ENCODE results near the gene IARS2.
A peak's percentile ranks its signal among the peaks of the same experiment; 100 is the strongest.
"Not testable (repeated sequence)": the region's sequence is repeated elsewhere in the genome, so short reads cannot be mapped to it uniquely, and the experiment has no call there.

The IARS2 gene

GRCh38 chr1:220094016-220094911, at the start of gene IARS2:
IARS2 (plus strand) TSS chr1:220094132; CDS start chr1:220094217, 85 bp downstream.
- peak; percentile 46 for DNase-seq

DNA sequence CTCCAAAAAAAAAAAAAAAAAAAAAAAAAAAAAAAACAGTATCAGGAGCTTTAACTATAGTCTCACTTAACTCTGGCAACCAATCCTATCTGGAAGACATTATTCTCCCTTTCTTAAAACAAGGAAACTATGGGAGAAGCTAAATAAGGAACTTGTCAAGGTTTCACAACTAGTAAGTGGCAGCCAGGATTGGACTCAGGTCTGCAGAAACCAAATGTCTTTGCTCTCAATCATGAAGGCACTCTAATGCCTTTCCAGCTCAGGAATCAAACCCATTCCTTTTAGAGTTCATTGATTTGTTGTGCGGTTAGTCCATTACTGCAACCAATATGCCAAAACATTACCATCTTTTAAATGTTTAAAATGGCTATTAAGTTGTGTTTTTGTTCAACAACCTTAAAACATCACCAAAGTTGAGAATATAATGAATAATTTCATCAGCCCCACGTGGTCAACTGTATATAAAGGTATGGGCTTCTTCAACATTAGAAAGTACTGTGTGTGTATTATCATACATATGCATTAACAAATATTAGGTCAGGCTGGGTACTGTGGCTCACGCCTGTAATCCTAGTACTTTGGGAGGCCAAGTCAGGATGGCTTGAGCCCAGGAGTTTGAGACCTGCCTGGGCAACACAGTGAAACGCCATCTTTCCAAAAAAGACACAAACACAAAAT, 49.1 kb upstream of the IARS2 start:
- DNase-seq: no peak

GRCh38 chr1:220045356-220046051, 48.4 kb upstream of the IARS2 start:
- no peak for DNase-seq

DNA sequence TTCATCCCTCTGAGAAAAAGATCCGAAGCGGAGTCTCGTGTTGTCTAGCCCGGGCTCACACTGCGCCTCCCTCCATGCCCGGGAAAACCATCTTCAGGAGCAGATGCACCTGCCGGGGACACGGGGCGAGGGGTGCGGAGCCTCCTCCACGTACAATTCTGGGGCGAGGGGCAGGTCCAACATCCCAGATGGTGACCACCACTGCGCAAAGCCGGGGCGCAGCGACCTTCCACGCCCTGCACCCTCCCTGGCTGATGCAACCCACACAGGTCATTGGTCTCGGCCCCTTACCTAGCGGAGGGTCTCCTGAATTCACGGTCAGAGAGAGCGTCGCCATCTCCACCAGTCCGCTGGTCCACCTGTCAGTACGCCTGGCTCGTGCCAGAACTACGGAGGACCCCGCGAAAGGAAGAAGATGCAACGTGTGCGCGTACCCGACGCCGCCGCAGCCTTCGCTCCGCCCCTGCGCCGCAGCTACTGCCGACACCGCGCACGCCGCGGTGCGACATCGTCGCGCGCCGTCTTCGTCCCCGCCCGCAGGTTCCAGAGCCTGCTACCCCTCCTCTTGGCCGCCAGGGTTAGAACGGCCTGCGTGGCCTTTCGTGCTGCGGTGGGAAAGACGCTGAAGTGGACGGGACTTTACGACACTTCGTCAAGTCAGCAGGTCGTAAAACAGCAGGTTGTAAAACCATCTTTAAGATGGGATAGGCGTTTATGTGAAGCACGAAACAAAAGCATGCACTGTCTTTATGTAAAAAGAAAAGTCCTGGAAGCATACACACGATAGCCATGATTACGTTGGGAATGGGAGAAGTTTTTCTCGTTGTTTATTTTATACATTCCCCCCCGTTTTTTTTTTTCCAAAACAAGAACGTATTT, 47.6 kb upstream of the IARS2 start, which contains the start of gene EPRS1:
Gene EPRS1, minus strand, starts transcription at position 454 of the 879 bp plus-strand sequence. Its CDS starts 117 bp downstream, at position 337.
- DNase-seq: peak; percentile 93

DNA sequence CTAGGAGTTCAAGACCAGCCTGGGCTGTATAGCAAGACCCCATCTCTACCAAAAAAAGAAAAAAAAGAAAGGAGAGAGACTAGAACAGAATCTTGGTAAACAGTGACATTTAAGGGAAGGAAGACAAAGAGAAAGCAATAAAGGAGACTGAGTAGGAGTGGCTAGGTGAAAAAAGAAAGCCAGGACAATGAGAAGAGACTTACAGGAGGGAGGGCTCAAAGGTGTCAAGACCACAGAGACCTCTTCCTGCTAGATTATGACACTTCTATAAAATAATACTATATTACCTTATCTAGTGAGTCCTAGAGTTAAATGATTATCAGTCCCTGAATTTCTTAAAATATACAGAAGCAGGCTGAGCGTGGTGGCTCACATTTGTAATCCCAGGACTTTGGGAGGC, 37.6 kb upstream of the IARS2 start:
- no peak for DNase-seq

DNA sequence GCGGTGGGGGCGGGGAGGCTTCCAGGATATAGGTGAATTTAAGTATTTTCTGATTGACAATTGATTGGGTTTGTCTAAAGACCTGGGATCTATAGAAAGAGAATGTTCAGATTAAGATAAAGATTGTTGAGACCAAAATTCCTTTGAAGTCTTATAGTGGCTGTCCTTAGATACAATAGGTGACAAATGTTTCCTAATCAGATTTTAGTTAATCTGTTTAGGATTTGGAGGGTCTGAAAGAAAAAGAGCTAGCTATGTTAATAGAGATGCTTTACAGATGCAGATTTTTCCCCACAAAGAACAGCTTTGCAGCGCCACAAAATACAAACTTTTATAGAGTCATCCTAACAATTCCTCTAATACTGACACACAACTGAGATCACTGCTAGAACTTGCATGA, 33.1 kb upstream of the IARS2 start:
- no peak for DNase-seq

GRCh38 chr1:220062629-220063028, 31.3 kb upstream of the IARS2 start:
- no peak for DNase-seq

GRCh38 chr1:220067269-220068204, 26.4 kb upstream of the IARS2 start:
- no peak for DNase-seq

DNA sequence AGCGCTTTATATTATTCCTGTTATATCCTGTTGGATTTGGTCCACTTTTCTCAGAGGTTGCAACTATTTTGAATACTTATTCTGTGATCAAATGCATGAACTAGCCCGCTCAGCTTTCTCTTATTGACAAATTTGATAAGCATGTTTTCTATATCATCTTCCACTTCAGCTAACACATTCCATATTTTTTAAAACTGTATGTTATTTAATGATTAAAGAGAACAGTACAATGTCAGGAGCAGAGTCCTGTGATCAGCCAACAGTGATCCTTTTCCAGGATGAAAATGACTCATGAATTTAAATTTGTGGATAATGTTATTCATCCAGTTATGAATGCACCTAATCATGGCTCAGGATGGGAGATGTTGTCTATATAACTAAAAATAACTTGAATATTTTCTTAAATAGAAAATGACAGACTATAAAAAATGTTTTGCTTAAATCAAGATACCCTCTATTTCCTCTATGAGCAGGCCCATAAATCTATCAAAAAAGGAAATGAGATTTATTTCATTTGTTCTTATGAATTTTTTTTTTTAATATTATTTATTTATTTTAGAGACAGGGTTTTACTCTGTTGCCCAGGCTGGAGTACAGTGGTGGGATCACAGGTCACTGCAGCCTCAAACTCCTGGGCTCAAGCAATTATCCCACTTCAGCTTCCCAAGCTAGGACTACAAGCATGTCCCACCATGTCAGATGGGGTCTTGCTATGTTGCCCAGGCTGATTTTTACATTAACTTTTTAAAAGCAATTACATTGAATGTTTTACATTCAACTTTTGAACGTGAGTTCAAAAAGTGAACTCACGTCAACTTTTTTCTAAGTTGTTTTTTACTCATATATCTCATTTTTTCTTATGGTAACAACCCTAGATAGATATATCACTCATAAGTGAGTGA, 16.8 kb upstream of the IARS2 start:
- DNase-seq: no peak

DNA sequence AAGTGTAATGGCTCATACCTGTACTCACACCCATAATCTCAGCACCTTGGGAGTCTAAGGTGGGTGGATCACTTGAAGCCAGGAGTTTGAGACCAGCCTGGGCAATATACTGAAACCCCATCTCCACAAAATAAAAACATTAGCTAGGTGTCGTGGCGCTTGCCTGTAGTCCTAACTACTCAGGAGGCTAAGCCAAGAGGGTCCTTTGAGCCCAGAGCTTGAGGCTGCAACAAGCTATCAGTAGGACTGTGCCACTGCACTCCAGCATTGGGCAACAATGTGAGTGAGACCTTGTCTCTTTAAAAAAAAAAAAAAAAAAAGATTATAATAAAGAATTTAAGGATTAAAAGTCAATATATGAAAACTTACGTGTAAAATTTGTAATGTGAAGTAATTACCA, 16.0 kb upstream of the IARS2 start:
- no peak for DNase-seq

DNA sequence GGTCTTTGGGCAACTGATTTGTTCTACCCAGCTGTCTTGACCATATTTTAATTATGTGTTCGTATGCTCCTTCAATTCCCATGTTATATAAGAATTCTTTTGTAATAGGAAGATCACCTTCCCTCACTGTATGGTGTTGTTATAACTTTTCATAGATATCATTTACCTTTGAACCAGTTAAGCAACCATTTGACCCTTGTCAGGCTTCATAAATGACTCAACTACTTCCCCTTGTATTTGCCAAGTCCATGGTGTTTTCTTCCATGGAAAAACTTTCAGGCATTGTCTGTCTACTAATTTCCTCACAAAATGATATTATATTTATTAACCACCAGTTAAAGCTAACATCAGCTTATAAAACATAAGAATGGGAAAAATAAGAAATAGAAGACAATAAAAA, 9.5 kb upstream of the IARS2 start:
- DNase-seq: no peak

- DNase-seq: not testable (repeated sequence)
These were observed 7.7 kb upstream of the IARS2 start for GRCh38 chr1:220086261-220086686.

- DNase-seq: peak; percentile 95
These were observed 4.0 kb upstream of the IARS2 start, which contains the start of gene BPNT1 for GRCh38 chr1:220089650-220090556. BPNT1 (minus strand) TSS chr1:220089788; CDS start chr1:220079846, 9,942 bp downstream.

- no peak for DNase-seq
These were observed 1.2 kb upstream of the IARS2 start for GRCh38 chr1:220092694-220093093.

DNA sequence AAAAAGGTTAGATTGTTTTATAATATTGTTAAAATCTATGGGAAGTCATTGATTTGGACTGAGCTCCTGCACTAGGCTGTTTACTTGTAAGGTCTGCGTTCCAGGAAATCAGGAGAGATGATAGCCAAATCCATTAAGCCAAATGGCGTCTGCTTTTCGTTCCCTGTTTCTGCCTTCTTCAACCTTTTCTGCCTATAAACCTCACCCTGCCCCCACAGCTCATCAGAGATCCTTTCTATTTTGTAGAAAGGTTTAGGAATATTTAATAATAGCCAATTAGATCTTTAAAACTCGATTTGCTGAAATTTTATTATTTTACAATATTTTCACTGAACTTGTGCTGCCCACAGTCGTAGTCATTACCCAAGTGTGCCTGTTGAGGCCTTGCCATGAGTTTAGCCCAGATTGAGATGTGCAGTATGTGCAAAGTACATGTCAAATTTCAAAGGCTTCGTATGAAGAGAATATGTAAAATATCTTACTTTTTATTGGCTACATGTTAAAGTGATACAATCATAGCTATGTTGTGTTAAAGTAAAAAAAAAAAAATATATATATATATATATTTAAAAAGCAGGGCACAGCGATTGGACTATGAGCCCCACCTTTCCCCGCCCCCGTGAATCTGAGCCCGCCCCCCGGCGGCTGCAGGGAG, 444 bp upstream of the IARS2 start:
- no peak for DNase-seq

DNA sequence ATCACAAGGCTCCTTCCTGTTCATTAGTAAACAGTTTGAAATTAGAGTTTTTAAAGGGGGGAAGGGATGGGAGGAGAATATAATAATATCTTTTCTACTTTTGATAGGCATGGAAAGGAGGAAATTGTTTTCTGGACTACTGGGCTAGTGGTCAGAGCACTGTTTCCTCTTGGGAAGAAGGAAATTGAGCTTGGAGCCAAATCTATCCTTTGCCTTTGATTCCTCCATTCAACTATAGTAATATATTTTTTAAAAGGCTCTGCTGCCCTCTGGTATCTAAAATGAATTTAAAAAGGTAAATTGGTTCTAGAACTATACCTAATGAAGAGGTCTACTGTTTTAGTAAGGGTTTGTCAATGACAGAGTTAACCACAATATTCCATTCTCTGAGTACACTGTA, 5.9 kb downstream of the IARS2 start:
- no peak for DNase-seq

DNA sequence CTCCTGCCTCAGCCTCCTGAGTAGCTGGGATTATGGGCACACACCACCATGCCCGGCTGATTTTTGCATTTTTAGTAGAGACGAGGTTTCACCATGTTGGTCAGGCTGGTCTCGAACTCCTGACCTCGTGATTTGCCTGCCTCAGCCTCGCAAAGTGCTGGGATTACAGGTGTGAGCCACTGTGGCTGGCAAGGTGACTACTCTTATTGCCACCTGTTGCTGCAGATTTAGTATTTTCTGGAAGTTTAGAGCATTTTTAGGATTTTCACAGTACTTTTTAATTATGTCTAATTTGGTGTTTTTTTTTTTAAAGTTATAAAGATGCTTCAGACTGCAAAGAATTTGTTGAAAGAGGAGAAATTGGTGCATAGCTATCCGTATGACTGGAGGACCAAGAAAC, 16.5 kb downstream of the IARS2 start:
- DNase-seq: not testable (repeated sequence)

DNA sequence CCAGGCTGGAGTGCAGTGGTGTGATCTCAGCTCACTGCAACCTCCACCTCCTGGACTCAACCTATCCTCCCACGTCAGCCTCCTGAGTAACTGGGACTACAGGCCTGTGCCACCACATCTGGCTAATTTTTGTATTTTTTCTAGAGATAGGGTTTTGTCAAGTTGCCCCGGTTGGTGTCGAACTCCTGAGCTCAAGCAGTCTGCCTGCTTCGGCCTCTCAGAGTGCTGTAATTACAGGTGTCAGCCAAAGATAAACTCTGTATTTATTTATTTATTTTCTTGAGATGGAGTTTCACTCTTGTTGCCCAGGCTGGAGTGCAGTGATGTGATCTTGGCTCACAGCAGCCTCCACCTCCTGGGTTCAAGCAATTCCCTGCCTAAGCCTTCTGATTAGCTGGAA, 18.7 kb downstream of the IARS2 start:
- DNase-seq: not testable (repeated sequence)

All from NCI-H2081 treated with DMSO at 0.1 percent for 48 hours (cell line).